Astrocyte of the cerebellum (primary cell): Measurements from ENCODE around the gene ALDH1L1.
A peak's percentile ranks its signal among the peaks of the same experiment; 100 is the strongest.

Experiments
- DNase-seq: peaks from one replicate; pipeline ENCODE4 v3.0.0-alpha.2; 2011; ENCODE audit warnings: low read depth
- H3K4me3 ChIP-seq: 2 replicates; pipeline ENCODE4 v1.5.1; 2011; ENCODE audit warnings: mild to moderate bottlenecking, low read depth, low read length, moderate library complexity
- in situ Hi-C: cut with HindIII; loops from 2 replicates; pipeline ENCODE4 v1.10.0; 2017; ENCODE audit warnings: low sequenced_read_pairs
- TF ChIP-seq, protein P1 (sequence below): IDR thresholded peaks from 2 replicates; pipeline ENCODE4 v1.5.1; 2012; ENCODE audit warnings: low read length, low read depth, moderate library complexity, mild to moderate bottlenecking; ENCODE audit errors: missing control alignments

The ALDH1L1 gene

DNA sequence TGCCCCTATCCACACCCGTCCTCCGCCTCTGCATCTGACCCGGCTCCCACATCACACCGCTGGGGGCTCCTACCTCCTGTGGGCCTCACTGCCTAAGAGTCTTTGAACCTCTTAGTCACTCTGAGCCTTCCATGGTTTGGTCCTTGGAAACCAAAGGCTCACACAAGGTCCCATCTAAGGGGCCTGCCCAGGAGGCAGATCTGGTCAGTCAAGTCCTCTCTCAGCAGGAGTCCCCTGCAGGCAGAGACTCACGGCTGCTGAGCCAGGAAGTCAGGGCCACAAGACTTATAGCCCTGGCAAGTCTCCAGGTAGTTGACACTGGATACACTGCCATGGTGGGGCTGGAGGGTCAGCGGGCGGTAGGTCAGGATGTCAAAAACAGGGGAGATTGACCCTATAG lies 31.2 kb upstream of the ALDH1L1 start:
- TF ChIP-seq, protein P1, sequence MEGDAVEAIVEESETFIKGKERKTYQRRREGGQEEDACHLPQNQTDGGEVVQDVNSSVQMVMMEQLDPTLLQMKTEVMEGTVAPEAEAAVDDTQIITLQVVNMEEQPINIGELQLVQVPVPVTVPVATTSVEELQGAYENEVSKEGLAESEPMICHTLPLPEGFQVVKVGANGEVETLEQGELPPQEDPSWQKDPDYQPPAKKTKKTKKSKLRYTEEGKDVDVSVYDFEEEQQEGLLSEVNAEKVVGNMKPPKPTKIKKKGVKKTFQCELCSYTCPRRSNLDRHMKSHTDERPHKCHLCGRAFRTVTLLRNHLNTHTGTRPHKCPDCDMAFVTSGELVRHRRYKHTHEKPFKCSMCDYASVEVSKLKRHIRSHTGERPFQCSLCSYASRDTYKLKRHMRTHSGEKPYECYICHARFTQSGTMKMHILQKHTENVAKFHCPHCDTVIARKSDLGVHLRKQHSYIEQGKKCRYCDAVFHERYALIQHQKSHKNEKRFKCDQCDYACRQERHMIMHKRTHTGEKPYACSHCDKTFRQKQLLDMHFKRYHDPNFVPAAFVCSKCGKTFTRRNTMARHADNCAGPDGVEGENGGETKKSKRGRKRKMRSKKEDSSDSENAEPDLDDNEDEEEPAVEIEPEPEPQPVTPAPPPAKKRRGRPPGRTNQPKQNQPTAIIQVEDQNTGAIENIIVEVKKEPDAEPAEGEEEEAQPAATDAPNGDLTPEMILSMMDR: no peak
- H3K4me3 ChIP-seq: no peak overlapping the region
- DNase-seq: no peak
- in situ Hi-C loops: no loop called here

DNA sequence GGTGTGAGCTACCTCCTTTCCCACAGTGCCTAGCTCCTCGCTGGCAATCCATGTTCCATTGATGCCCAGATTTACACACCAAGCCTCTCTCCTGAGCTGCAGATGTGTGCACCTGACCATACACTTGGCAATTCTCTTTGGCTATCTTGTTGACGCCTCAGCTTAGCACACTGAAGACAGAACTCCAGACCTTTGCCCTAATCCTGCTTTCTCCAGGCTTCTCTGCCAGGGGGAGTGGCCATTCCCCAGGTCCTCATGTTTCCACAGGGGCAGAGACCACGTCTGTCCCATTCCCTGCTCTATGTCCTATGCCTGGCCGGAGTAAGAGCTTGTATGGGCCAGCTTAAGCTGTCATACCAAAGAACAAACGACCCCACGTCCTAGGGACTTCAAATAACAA lies 30.2 kb upstream of the ALDH1L1 start:
- TF ChIP-seq, protein P1: no peak
- in situ Hi-C loops: no loop called here
- H3K4me3 ChIP-seq: no peak overlapping the region

DNA sequence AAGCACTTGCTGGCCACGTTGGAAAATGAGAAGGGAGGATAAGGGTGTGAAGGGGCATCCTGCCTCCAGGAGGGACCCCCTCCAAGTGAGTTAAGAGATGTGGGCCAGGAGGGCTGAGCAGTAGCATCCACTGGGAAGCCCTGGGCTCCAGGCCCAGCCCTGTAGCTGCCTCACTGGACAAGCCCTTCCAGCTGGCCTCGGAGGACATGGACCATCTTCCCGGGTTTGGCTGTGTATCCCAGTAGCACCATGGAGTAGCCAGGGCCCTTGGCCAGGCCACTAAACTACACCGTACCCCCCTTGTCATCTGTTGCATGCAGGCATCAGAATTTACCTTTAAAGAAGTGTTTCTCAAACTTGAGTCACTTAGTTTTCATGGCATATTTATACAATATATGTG lies 29.4 kb upstream of the ALDH1L1 start:
- no peak for DNase-seq
- TF ChIP-seq, protein P1: no peak
- in situ Hi-C loops: loop anchor here (5.0 kb wide), 1 partner anchor 103 kb away; no protein-coding TSS in a partner anchor
- no peak overlapping the region for H3K4me3 ChIP-seq

More for the DNA sequence above, 30.2 kb upstream of the ALDH1L1 start:
- DNase-seq: no peak

DNA sequence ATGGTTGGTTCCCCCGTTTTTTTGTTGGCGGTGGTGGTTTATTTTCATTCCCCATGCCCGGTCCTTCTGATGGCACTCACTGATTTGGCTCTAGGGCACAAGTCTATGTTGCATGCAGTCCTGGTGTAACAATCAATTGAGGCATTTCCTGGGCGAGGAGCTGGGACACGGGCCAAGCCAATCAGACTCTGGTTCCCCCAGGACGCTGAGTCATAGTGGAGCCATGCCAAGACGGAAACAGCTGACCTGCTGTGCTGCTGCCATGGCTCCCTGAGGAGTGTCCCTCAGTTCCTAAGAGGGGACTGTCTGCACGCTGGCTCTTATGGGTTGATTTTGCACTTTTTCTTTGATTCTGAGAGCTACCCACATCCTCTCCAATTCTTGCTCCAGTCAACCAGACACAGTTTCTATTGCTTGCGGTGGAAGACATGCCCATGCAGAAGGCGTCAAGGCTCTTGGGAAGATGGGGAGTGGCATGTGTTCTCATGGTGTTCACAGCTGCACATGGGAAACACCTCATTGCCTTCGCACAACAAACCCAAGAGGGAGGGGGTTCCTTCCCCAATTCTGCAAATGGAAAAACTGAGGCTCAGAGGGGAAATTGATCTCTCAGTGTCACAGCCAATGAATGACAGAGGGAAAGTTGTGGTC lies 28.3 kb upstream of the ALDH1L1 start:
- in situ Hi-C loops: loop anchor here (5.0 kb wide), 1 partner anchor 104 kb away; no protein-coding TSS in a partner anchor
- TF ChIP-seq, protein P1: no peak
- DNase-seq: peak; percentile 65
- no peak overlapping the region for H3K4me3 ChIP-seq

DNA sequence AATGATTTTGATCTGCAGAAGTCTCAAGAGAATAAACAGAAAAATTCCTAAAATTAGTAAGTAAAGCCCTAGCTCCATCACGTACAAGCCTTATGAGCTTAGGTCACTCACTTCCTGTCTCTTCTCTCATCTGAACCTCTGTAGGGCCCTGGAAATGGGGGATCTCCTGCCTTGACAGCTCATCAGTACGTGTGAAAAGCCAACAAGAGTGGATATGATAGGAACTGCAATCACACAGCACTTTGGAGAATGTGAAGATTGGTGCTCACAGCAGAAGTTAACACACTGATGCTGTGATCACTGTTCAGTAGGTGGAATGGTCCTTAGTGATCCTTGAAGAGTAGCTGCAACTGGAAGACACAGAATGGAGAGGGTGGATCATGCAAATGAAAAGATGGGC lies 27.8 kb upstream of the ALDH1L1 start:
- H3K4me3 ChIP-seq: no peak overlapping the region
- TF ChIP-seq, protein P1: no peak
- DNase-seq: no peak
- in situ Hi-C loops: loop anchor here (5.0 kb wide), 1 partner anchor 104 kb away; no protein-coding TSS in a partner anchor

DNA sequence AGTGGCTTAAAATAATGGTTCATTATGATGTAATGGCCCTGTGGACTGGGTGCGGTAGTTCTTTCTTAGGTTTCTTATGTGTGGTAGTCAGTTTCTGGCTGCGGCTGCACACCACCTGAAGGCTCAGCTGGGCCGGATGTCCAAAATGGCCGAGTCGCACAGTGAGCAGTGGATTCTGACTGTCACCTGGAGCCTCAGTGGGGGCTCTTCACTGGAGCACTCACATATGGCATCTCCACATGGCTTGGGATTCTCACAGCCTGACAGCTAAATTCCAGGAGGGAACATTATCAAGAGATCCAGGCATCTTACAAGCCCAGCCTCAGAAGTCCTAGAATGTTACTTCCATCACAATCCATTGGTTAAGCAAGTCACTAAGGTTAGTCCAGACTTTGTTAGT lies 26.8 kb upstream of the ALDH1L1 start:
- H3K4me3 ChIP-seq: no peak overlapping the region
- in situ Hi-C loops: loop anchor here (5.0 kb wide), 1 partner anchor 105 kb away; no protein-coding TSS in a partner anchor
- TF ChIP-seq, protein P1: no peak
- no peak for DNase-seq
